ENCODE measurements around the gene GMEB1.

Gene GMEB1

GRCh38 chr1:28751315-28752060 lies 82.9 kb downstream of the GMEB1 start:
- no peak for DNase-seq (ENCODE audit: low read depth)

DNA sequence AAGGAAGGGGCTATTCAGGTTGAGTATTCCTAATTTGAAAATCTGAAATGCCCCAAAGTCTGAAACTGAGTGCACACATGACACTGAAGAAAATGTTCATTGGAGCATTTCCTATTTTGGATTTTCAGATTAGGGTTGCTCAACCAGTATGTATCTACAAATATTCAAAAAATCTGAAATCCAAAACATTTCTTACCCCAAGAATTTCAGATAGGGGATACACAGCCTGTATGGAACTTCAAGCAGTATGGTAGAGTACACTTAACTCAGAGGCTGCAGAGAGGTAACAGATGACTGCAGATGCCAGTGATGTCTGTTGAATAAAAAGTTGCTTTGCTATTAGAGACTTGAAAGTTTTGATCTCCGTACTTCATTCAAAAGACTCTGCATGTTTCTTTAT lies 87.1 kb downstream of the GMEB1 start:
- no peak for DNase-seq (ENCODE audit: low read depth)

- no peak for DNase-seq (ENCODE audit: low read depth)
Observed at GRCh38 chr1:28756846-28757245, 88.3 kb downstream of the GMEB1 start.

DNA sequence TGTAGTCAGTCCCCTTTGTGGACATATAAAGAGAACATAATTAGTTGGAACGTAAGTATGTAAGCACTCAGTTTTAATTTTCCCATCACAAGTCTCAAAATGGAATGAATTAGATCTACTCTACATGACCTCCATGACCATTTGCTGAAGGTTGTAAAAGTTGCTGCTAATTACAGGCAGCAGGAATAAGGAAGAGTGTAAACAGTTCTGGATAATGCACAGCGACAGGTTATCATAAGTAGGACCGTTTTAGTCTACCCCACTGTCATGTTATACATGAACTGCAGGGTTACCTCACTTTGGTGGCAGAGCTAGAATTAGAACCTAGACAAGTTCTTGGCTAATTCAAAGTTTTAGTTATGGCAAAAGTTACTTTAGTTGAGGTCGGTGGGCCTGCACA lies 89.8 kb downstream of the GMEB1 start:
- no peak for DNase-seq (ENCODE audit: low read depth)

- no peak for DNase-seq (ENCODE audit: low read depth)
Observed at GRCh38 chr1:28759257-28759656, 90.7 kb downstream of the GMEB1 start.

DNA sequence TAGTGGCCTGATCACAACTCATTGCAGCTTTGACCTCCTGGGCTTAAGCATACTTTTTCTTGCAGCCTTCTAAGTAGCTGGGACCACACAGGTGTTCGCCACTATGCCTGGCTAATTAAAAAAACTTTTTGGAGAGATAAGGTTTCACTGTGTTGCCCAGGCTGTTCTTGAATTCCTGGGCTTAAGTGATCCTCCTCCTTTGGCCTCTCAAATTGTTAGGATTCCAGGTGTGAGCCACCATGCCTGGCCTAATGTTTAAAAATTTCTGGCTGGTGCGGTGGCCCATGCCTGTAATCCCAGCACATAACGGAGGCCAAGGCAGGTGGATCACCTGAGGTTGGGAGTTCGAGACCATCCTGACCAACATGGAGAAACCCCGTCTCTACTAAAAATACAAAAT lies 92.6 kb downstream of the GMEB1 start:
- DNase-seq (ENCODE audit: low read depth): no peak

DNA sequence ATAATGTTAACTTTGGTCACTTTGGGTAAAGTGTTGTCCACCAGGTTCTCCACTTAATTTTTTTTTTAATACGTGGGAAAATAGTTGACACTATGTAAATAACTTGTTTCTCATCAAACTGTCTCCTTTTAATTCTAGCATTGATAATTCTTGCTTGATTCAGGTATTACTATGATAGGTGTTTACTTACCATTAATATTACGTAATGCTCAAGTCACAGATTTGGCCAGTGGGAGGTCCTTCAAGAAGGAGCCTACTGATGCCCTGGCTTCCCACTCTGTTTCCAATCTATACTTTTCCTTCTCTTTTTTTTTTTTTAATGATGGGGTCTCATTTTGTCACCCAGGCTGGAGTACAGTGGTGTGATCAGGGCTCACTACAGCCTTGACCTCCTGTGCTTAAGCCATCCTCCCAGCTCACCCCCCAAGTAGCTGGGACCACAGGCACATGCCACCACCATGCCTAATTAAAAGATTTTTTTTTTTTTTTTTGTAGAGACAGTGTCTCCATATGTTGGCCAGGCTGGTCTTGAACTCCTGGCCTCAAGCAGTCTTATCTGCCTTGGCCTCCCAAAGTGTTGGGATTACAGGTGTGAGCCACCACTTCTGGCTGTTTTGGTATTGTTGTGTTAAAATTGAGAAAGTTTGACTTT lies 98.1 kb downstream of the GMEB1 start:
- no peak for DNase-seq (ENCODE audit: low read depth)

Measured in stromal cell of bone marrow (primary cell).